HL-60 (cell line): Measurements from ENCODE around the gene GALNT12.

Experiments
- GABPA ChIP-seq: IDR thresholded peaks from 2 replicates; pipeline ENCODE4 v1.6.1; 2012; ENCODE audit warnings: low read depth
- POLR2AphosphoS5 ChIP-seq: IDR thresholded peaks from 2 replicates; pipeline ENCODE4 v1.6.1; 2012; ENCODE audit warnings: low read depth
- SPI1 ChIP-seq: IDR thresholded peaks from 2 replicates; pipeline ENCODE4 v1.6.1; 2012; ENCODE audit warnings: low read depth, mild to moderate bottlenecking, borderline replicate concordance
- TF ChIP-seq, protein P1 (sequence below): IDR thresholded peaks from one replicate; pipeline ENCODE4 v1.5.1; 2011; ENCODE audit warnings: low read length, control low read depth, inconsistent platforms; ENCODE audit not compliant: insufficient read depth
- TF ChIP-seq, protein P2 (sequence below): IDR thresholded peaks from 2 replicates; pipeline ENCODE4 v1.6.1; 2012; ENCODE audit warnings: low read depth; ENCODE audit not compliant: insufficient replicate concordance

DNA sequence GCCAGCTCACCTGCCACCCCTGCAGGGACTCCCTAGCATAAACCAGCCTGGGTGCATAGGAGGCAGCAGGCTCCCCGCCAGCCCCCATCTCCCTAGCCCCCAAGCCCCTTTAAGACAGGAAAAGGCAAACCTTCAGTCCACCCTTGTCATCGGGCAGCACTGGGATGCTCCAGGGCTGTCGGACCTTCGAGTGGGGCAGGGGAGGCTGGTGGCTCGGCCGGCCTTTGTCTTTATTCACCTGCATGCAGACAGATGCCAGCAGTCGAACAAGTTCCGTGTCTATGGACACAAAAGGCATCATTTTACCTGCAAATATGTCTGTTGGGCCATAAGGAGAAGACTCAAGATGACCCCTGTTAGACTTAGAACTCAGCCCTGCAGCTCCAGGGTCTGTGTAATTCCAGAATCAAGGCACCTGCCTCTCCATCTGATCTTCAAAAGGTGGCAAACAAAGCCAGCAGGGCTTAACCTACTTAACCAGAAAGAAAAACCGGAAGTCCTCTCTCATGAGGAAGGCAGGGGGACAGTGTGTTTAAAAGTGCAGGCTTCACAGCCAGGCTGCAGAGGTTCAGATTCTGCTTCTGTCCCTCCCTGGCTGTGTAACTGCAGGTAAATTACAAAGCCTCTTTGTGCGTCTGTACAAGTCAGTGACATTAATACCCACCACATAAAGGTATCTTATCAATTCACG, 27.3 kb upstream of the GALNT12 start:
- TF ChIP-seq, protein P1, sequence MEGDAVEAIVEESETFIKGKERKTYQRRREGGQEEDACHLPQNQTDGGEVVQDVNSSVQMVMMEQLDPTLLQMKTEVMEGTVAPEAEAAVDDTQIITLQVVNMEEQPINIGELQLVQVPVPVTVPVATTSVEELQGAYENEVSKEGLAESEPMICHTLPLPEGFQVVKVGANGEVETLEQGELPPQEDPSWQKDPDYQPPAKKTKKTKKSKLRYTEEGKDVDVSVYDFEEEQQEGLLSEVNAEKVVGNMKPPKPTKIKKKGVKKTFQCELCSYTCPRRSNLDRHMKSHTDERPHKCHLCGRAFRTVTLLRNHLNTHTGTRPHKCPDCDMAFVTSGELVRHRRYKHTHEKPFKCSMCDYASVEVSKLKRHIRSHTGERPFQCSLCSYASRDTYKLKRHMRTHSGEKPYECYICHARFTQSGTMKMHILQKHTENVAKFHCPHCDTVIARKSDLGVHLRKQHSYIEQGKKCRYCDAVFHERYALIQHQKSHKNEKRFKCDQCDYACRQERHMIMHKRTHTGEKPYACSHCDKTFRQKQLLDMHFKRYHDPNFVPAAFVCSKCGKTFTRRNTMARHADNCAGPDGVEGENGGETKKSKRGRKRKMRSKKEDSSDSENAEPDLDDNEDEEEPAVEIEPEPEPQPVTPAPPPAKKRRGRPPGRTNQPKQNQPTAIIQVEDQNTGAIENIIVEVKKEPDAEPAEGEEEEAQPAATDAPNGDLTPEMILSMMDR = no peak
- TF ChIP-seq POLR2AphosphoS5 (no peak), GABPA (no peak), SPI1 (peak; percentile 79)
- TF ChIP-seq, protein P2, sequence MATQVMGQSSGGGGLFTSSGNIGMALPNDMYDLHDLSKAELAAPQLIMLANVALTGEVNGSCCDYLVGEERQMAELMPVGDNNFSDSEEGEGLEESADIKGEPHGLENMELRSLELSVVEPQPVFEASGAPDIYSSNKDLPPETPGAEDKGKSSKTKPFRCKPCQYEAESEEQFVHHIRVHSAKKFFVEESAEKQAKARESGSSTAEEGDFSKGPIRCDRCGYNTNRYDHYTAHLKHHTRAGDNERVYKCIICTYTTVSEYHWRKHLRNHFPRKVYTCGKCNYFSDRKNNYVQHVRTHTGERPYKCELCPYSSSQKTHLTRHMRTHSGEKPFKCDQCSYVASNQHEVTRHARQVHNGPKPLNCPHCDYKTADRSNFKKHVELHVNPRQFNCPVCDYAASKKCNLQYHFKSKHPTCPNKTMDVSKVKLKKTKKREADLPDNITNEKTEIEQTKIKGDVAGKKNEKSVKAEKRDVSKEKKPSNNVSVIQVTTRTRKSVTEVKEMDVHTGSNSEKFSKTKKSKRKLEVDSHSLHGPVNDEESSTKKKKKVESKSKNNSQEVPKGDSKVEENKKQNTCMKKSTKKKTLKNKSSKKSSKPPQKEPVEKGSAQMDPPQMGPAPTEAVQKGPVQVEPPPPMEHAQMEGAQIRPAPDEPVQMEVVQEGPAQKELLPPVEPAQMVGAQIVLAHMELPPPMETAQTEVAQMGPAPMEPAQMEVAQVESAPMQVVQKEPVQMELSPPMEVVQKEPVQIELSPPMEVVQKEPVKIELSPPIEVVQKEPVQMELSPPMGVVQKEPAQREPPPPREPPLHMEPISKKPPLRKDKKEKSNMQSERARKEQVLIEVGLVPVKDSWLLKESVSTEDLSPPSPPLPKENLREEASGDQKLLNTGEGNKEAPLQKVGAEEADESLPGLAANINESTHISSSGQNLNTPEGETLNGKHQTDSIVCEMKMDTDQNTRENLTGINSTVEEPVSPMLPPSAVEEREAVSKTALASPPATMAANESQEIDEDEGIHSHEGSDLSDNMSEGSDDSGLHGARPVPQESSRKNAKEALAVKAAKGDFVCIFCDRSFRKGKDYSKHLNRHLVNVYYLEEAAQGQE = no peak
